Glutamatergic neuron (in vitro differentiated cells): Measurements from ENCODE around the gene RASGRP2. TPM values are rescaled to one million over a fixed set of nuclear protein-coding genes. Genes with fewer than 3 reads are reported as not detected.

Experiments
- DNase-seq: peaks from one replicate; pipeline ENCODE4 v3.0.0; 2022
- H3K27ac Mint-ChIP-seq: one replicate; pipeline ENCODE4 v1.8.0; 2020; ENCODE audit warnings: mild to moderate bottlenecking, mixed read lengths, inconsistent platforms; ENCODE audit not compliant: unreplicated experiment
- H3K27me3 Mint-ChIP-seq: one replicate; pipeline ENCODE4 v1.8.0; 2020; ENCODE audit warnings: mild to moderate bottlenecking, moderate library complexity, mixed read lengths, inconsistent platforms; ENCODE audit not compliant: unreplicated experiment
- H3K36me3 Mint-ChIP-seq: one replicate; pipeline ENCODE4 v1.8.0; 2020; ENCODE audit warnings: mild to moderate bottlenecking, mixed read lengths, inconsistent platforms; ENCODE audit not compliant: unreplicated experiment
- H3K4me1 Mint-ChIP-seq: one replicate; pipeline ENCODE4 v1.8.0; 2020; ENCODE audit warnings: mild to moderate bottlenecking, low read depth, mixed read lengths, inconsistent platforms; ENCODE audit not compliant: unreplicated experiment
- H3K4me3 Mint-ChIP-seq: one replicate; pipeline ENCODE4 v1.8.0; 2020; ENCODE audit warnings: mild to moderate bottlenecking, mixed read lengths, inconsistent platforms; ENCODE audit not compliant: unreplicated experiment
- H3K9me3 Mint-ChIP-seq: one replicate; pipeline ENCODE4 v1.8.0; 2020; ENCODE audit warnings: mild to moderate bottlenecking, moderate library complexity, mixed read lengths, inconsistent platforms; ENCODE audit not compliant: unreplicated experiment
- CTCF ChIP-seq: fragments of 200-600 bp; sonication (generic); IDR thresholded peaks from one replicate; pipeline ENCODE4 v1.5.0; 2021; ENCODE audit not compliant: partially characterized antibody, unreplicated experiment
- total RNA-seq: library from RNA; stranded (reverse); fragmentation: NEBNext Ultra II Directional; extraction: Animal tissue kit (Norgen Biotek cat#: 25700); gene quantifications from one replicate; pipeline ENCODE4 v1.2.1, GENCODE V29; 2021; ENCODE audit not compliant: unreplicated experiment

RASGRP2 gene
- total RNA-seq, 1 donor from 2014 or later = 2.9 TPM

- no peak for DNase-seq
- peaks cover 3% of the 10 kb centered on the region for H3K9me3 Mint-ChIP-seq
- H3K4me3 Mint-ChIP-seq = no peak overlapping the region
- no peaks in the 10 kb centered on the region for H3K4me1 Mint-ChIP-seq
- H3K27me3 Mint-ChIP-seq = peaks cover 20% of the 10 kb centered on the region
- H3K27ac Mint-ChIP-seq = no peak overlapping the region
- peaks cover 6% of the 10 kb centered on the region for H3K36me3 Mint-ChIP-seq
- no peak for TF ChIP-seq CTCF
Observed at GRCh38 chr11:64736654-64737053, 7.3 kb downstream of the RASGRP2 start.

GRCh38 chr11:64735725-64736259, 8.2 kb downstream of the RASGRP2 start:
- no peak for TF ChIP-seq CTCF
- DNase-seq = no peak
- peaks cover 3% of the 10 kb centered on the region for H3K9me3 Mint-ChIP-seq
- H3K36me3 Mint-ChIP-seq = peaks cover 6% of the 10 kb centered on the region
- H3K4me3 Mint-ChIP-seq = no peak overlapping the region
- no peaks in the 10 kb centered on the region for H3K4me1 Mint-ChIP-seq
- H3K27me3 Mint-ChIP-seq = peaks cover 11% of the 10 kb centered on the region
- H3K27ac Mint-ChIP-seq = no peak overlapping the region

GRCh38 chr11:64734811-64735724, 8.9 kb downstream of the RASGRP2 start:
- Mint-ChIP-seq H3K4me3 (peak overlapping the region; percentile 22), H3K27ac (no peak overlapping the region), H3K9me3 (no peaks in the 10 kb centered on the region), H3K27me3 (peaks cover 5% of the 10 kb centered on the region), H3K4me1 (no peaks in the 10 kb centered on the region), H3K36me3 (peaks cover 6% of the 10 kb centered on the region)
- TF ChIP-seq CTCF = no peak
- no peak for DNase-seq

- no peaks in the 10 kb centered on the region for H3K9me3 Mint-ChIP-seq
- DNase-seq = no peak
- H3K27me3 Mint-ChIP-seq = no peaks in the 10 kb centered on the region
- H3K36me3 Mint-ChIP-seq = peaks cover 6% of the 10 kb centered on the region
- H3K4me1 Mint-ChIP-seq = peaks cover 2% of the 10 kb centered on the region
- no peak overlapping the region for H3K4me3 Mint-ChIP-seq
- TF ChIP-seq CTCF = no peak
- no peak overlapping the region for H3K27ac Mint-ChIP-seq
Observed at GRCh38 chr11:64731601-64732000, 12.3 kb downstream of the RASGRP2 start.

GRCh38 chr11:64729851-64730382, 14.0 kb downstream of the RASGRP2 start:
- peak; percentile 79 for DNase-seq
- no peak for TF ChIP-seq CTCF
- Mint-ChIP-seq H3K4me1 (peaks cover 13% of the 10 kb centered on the region), H3K4me3 (no peak overlapping the region), H3K9me3 (peaks cover 2% of the 10 kb centered on the region), H3K27me3 (peaks cover 5% of the 10 kb centered on the region), H3K27ac (no peak overlapping the region), H3K36me3 (no peaks in the 10 kb centered on the region)
